HG03520 (cell line): ENCODE data around the gene EIF4G3.
"Not testable (repeated sequence)": the region's sequence is repeated elsewhere in the genome, so short reads cannot be mapped to it uniquely, and the experiment has no call there.

Experiments
- ATAC-seq: cut with Tn5 transposase; IDR thresholded peaks from one replicate; pipeline ENCODE4 v1.9.1; 2021; ENCODE audit warnings: mild to moderate bottlenecking, moderate library complexity; ENCODE audit not compliant: unreplicated experiment

Gene EIF4G3

GRCh38 chr1:21069549-21069948 is 107.1 kb downstream of the EIF4G3 start:
- ATAC-seq: no peak

GRCh38 chr1:21068937-21069336 is 107.8 kb downstream of the EIF4G3 start:
- ATAC-seq: no peak

- no peak for ATAC-seq
These were observed 109.0 kb downstream of the EIF4G3 start for GRCh38 chr1:21067551-21068227.

- no peak for ATAC-seq
These were observed 110.2 kb downstream of the EIF4G3 start for GRCh38 chr1:21066356-21067012.

GRCh38 chr1:21065851-21066250 is 110.8 kb downstream of the EIF4G3 start:
- ATAC-seq: no peak

- no peak for ATAC-seq
These were observed 112.6 kb downstream of the EIF4G3 start for GRCh38 chr1:21064057-21064456.

GRCh38 chr1:21060523-21060922 is 116.2 kb downstream of the EIF4G3 start:
- ATAC-seq: no peak

GRCh38 chr1:21059021-21059420 is 117.7 kb downstream of the EIF4G3 start:
- no peak for ATAC-seq

GRCh38 chr1:21058035-21058793 is 118.5 kb downstream of the EIF4G3 start:
- ATAC-seq: no peak

GRCh38 chr1:21053189-21053928 is 123.3 kb downstream of the EIF4G3 start:
- ATAC-seq: not testable (repeated sequence)

- ATAC-seq: no peak
These were observed 124.7 kb downstream of the EIF4G3 start for GRCh38 chr1:21052034-21052433.

- ATAC-seq: no peak
These were observed 125.4 kb downstream of the EIF4G3 start for GRCh38 chr1:21051177-21051825.

GRCh38 chr1:21050031-21050430 is 126.7 kb downstream of the EIF4G3 start:
- ATAC-seq: no peak

- no peak for ATAC-seq
These were observed 128.2 kb downstream of the EIF4G3 start for GRCh38 chr1:21048462-21048861.

- ATAC-seq: no peak
These were observed 130.6 kb downstream of the EIF4G3 start for GRCh38 chr1:21046132-21046531.

GRCh38 chr1:21045351-21045750 is 131.3 kb downstream of the EIF4G3 start:
- no peak for ATAC-seq

GRCh38 chr1:21042929-21043605 is 133.6 kb downstream of the EIF4G3 start:
- no peak for ATAC-seq

GRCh38 chr1:21041541-21041940 is 135.2 kb downstream of the EIF4G3 start:
- ATAC-seq: no peak

- no peak for ATAC-seq
These were observed 139.6 kb downstream of the EIF4G3 start for GRCh38 chr1:21037091-21037490.

- no peak for ATAC-seq
These were observed 140.9 kb downstream of the EIF4G3 start for GRCh38 chr1:21035794-21036193.
